ENCODE measurements around the gene CMBL.

DNA sequence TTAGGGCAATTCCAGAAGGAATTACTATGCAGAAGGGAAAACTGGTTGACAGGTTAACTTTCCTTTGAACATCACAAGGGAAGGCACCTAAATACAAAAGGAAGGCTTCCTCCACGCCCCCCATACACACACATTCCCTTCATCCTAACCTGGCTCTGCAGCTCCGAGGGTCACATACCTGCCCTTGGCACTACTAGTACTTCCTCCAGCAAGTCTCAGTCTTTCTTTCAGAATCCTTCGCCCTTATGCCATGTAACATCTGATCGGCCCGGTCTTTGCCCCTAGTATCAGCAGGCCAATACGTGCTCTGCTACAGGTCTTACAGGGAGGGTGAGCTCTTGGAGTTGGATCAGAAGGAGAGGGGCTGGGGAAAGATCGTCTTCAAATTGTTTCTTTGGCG is 44.2 kb upstream of the CMBL start:
- TF ChIP-seq CTCF (conservative IDR thresholded peaks at IDR 0.05; ENCODE audit: low read length) (no peak), EZH2phosphoT487 (IDR thresholded peaks at IDR 0.05; ENCODE audit: borderline replicate concordance, low read depth, low read length) (no peak)
